ENCODE measurements around the gene DNAH14. TPM values are rescaled to one million over a fixed set of nuclear protein-coding genes. Genes with fewer than 3 reads are reported as not detected.

Gene DNAH14
- total and polyA plus RNA-seq, 2 of the 4 experiments (the other 2 are of a cell fraction), result 2.7 to 3.6 TPM

DNA sequence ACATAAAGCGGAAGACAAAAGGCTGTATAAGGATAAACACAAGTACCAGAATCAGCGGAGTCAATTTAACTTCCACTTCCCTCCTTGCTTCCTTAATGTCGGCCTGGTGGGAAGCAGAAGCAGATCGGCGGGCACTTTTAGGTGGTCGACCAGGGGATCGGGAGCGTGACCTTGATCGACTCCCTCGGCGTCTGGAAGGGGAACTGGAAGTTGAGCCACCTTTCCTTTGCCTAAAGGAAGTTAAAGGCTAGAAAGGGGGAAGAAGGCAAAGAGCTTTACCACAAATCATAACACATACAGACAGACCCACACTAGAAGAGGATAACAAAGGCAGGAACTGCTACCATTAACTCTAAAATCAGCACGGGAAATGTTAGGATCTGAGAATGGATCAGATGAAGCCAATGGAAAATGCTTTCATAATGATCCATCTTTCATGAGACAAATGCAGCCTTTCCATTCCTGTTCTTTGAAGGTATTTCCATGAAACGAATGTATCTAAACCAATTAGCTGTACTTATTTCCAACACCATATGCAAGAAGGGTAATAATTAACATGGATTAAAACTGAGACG, 492.6 kb downstream of the DNAH14 start:
- ChIA-PET POLR2A (ENCODE audit: unreplicated experiment) (no interaction called here), CTCF (interaction anchor here (0.6 kb wide), 2 partner anchors 19 to 489 kb away, joined by 4 to 5 read pairs; no protein-coding TSS in a partner anchor)
- Histone ChIP-seq H2AK5ac (ENCODE audit: low read depth, low read length) (no peak overlapping the region), H2BK20ac (ENCODE audit: low read depth, low read length) (no peak overlapping the region), H3K36me3 (ENCODE audit: control insufficient read depth, insufficient read depth, low read length) (peaks cover 6% of the 10 kb centered on the region), H3K56ac (ENCODE audit: extremely low read depth, insufficient read depth, low read length) (no peak overlapping the region), H2BK15ac (ENCODE audit: low read depth, low read length) (no peak overlapping the region), H3K4me3 (ENCODE audit: insufficient read depth, low read depth, low read length) (no peak overlapping the region), H3K4me2 (ENCODE audit: low read depth, low read length) (no peak overlapping the region), H2BK5ac (ENCODE audit: low read depth, low read length, poor library complexity, severe bottlenecking) (no peak overlapping the region), H3K27me3 (ENCODE audit: control insufficient read depth, insufficient read depth, low read length) (no peaks in the 10 kb centered on the region), H3K79me1 (ENCODE audit: low read depth in 1 of 2, low read length in 2 of 2) (peaks cover 30 to 58% of the 10 kb centered on the region in 2 experiments), H3K18ac (ENCODE audit: low read depth, low read length) (no peak overlapping the region), H3K4ac (ENCODE audit: low read depth, low read length) (no peak overlapping the region), H4K20me1 (ENCODE audit: insufficient read depth, low read length) (peaks cover 28% of the 10 kb centered on the region; the same call in 1 of the 2 replicates), H4K5ac (ENCODE audit: low read depth, low read length) (no peak overlapping the region), H3K23ac (ENCODE audit: low read depth, low read length) (no peak overlapping the region), H4K8ac (ENCODE audit: low read depth in 2 of 2, low read length in 2 of 2) (no peak overlapping the region; a peak in 1 of 4 replicates), H3K9ac (ENCODE audit: low read depth, low read length) (no peak overlapping the region), H3K27ac (ENCODE audit: insufficient read depth, low read length) (no peak overlapping the region), H3K4me1 (ENCODE audit: control insufficient read depth, insufficient read depth, low read length) (peaks cover 16% of the 10 kb centered on the region), H2BK120ac (ENCODE audit: low read depth, low read length) (no peak overlapping the region), H3K9me3 (ENCODE audit: control insufficient read depth, insufficient read depth, low read length) (no peaks in the 10 kb centered on the region), H2AK9ac (replicated peaks; ENCODE audit: low read depth, low read length, poor library complexity) (no peak overlapping the region), H3K9me1 (ENCODE audit: insufficient read depth, low read length) (peaks cover 12% of the 10 kb centered on the region), H3K14ac (replicated peaks; ENCODE audit: low read depth, low read length) (no peak overlapping the region), H2AFZ (replicated peaks; ENCODE audit: low read length, poor library complexity) (no peak overlapping the region), H4K91ac (ENCODE audit: insufficient read depth, low read depth, low read length) (no peak overlapping the region)
- no CpG with 5 or more reads among the region's 14 CpGs for WGBS, 2 experiments (ENCODE audit: extremely low coverage in 2 of 2, insufficient read length in 1 of 2)
- in situ Hi-C loops (cut with MboI; ENCODE audit: low sequenced_read_pairs) (loop anchor here (25.0 kb wide), 1 partner anchor 935 kb away; no protein-coding TSS in a partner anchor), dilution Hi-C loops (cut with HindIII; ENCODE audit: low sequenced_read_pairs, unreplicated experiment) (no loop called here), intact Hi-C loops (cut with micrococcal nuclease) (no loop called here)
- ATAC-seq (ENCODE audit: low read depth) (no peak), DNase-seq (no peak)
- BruUV-seq (replicated peaks), result no TSS peak
- TF ChIP-seq MAZ (IDR thresholded peaks at IDR 0.05; ENCODE audit: borderline replicate concordance, low read depth, low read length) (no peak), RFX5 (IDR thresholded peaks at IDR 0.05; ENCODE audit: low read depth, low read length) (no peak), POLR2A (IDR thresholded peaks at IDR 0.05; ENCODE audit: low read depth, low read length) (no peak), RCOR1 (IDR thresholded peaks at IDR 0.05; ENCODE audit: insufficient replicate concordance, low read length) (no peak), BHLHE40 (IDR thresholded peaks at IDR 0.05; ENCODE audit: low read depth, low read length) (no peak), CHD1 (IDR thresholded peaks at IDR 0.05; ENCODE audit: low read depth, low read length) (no peak), NFE2L2 (IDR thresholded peaks at IDR 0.05; ENCODE audit: low read depth, low read length) (no peak), RAD21 (IDR thresholded peaks at IDR 0.05; ENCODE audit: low read length) (no peak), SMC3 (IDR thresholded peaks at IDR 0.05; ENCODE audit: low read depth, low read length) (no peak), CEBPB (IDR thresholded peaks at IDR 0.05; ENCODE audit: low read depth, low read length) (no peak), FOS (IDR thresholded peaks at IDR 0.05; ENCODE audit: low read depth, low read length) (no peak), MAFK (IDR thresholded peaks at IDR 0.05; ENCODE audit: low read depth, low read length) (no peak)
- TF ChIP-seq, protein P1, sequence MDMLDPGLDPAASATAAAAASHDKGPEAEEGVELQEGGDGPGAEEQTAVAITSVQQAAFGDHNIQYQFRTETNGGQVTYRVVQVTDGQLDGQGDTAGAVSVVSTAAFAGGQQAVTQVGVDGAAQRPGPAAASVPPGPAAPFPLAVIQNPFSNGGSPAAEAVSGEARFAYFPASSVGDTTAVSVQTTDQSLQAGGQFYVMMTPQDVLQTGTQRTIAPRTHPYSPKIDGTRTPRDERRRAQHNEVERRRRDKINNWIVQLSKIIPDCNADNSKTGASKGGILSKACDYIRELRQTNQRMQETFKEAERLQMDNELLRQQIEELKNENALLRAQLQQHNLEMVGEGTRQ (IDR thresholded peaks at IDR 0.05; ENCODE audit: low read depth, low read length), result no peak
- TF ChIP-seq, protein P2, sequence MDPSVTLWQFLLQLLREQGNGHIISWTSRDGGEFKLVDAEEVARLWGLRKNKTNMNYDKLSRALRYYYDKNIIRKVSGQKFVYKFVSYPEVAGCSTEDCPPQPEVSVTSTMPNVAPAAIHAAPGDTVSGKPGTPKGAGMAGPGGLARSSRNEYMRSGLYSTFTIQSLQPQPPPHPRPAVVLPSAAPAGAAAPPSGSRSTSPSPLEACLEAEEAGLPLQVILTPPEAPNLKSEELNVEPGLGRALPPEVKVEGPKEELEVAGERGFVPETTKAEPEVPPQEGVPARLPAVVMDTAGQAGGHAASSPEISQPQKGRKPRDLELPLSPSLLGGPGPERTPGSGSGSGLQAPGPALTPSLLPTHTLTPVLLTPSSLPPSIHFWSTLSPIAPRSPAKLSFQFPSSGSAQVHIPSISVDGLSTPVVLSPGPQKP (IDR thresholded peaks at IDR 0.05; ENCODE audit: borderline replicate concordance, low read depth, low read length), result no peak
- TF ChIP-seq, protein P3, sequence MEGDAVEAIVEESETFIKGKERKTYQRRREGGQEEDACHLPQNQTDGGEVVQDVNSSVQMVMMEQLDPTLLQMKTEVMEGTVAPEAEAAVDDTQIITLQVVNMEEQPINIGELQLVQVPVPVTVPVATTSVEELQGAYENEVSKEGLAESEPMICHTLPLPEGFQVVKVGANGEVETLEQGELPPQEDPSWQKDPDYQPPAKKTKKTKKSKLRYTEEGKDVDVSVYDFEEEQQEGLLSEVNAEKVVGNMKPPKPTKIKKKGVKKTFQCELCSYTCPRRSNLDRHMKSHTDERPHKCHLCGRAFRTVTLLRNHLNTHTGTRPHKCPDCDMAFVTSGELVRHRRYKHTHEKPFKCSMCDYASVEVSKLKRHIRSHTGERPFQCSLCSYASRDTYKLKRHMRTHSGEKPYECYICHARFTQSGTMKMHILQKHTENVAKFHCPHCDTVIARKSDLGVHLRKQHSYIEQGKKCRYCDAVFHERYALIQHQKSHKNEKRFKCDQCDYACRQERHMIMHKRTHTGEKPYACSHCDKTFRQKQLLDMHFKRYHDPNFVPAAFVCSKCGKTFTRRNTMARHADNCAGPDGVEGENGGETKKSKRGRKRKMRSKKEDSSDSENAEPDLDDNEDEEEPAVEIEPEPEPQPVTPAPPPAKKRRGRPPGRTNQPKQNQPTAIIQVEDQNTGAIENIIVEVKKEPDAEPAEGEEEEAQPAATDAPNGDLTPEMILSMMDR (conservative IDR thresholded peaks at IDR 0.05; ENCODE audit: low read depth, low read length), result no peak

Measured in IMR-90 (cell line).